ENCODE results near the gene TCTN1.

TCTN1 gene

DNA sequence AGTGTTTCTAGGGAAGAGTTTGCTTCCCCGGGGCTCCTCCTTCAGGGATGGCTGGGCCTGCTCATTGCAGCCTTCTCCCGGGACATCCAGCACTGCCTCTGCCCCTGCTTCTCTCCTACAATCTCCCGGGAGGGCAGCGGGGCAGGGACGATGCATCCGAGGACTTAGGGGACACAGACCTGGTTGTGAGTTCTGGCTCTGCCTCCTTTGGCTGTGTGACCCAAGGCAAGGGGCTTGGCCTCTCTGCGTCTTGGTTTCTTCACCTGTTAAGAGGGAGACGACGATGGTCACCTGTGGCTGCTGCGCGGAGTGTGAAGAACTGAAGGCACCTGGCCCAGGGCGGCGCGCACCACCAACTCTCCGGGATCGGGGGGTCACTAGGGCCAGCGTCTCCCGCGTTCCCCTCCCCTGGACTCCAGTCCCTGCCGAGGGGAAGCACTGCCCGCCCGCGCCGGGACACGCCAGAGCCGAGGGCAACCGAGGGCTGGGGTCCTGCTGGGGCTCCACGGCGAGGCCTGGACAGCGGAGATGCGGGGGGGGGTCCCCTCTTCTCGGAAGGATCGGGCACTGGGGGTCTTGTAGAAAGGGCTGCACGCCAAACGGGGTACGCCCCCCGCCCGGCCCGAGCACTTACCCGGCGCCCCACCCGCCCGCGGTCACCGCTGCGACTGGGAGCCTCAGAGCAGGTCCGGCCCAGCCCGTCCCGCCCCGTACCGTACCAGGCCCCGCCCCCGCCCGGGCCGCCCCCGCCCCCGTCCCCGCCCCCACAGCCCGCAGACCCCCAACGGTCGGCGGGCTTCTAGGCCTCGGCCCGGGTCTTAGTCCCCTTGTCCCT, 74.7 kb downstream of the TCTN1 start, which contains the start of gene HVCN1:
TSS of gene HVCN1 (minus strand) at position 670 of the 835 bp plus-strand sequence. CDS start 5,870 bp downstream, outside the sequence.
- TF ChIP-seq CTCF (IDR thresholded peaks at IDR 0.05; ENCODE audit: control insufficient read depth, extremely low read depth, insufficient read depth) = no peak
- H3K4me3 ChIP-seq (ENCODE audit: low read depth, low read length) = no peak within 1 kb of the TSS
- no peak for DNase-seq (ENCODE audit: low read depth)

DNA sequence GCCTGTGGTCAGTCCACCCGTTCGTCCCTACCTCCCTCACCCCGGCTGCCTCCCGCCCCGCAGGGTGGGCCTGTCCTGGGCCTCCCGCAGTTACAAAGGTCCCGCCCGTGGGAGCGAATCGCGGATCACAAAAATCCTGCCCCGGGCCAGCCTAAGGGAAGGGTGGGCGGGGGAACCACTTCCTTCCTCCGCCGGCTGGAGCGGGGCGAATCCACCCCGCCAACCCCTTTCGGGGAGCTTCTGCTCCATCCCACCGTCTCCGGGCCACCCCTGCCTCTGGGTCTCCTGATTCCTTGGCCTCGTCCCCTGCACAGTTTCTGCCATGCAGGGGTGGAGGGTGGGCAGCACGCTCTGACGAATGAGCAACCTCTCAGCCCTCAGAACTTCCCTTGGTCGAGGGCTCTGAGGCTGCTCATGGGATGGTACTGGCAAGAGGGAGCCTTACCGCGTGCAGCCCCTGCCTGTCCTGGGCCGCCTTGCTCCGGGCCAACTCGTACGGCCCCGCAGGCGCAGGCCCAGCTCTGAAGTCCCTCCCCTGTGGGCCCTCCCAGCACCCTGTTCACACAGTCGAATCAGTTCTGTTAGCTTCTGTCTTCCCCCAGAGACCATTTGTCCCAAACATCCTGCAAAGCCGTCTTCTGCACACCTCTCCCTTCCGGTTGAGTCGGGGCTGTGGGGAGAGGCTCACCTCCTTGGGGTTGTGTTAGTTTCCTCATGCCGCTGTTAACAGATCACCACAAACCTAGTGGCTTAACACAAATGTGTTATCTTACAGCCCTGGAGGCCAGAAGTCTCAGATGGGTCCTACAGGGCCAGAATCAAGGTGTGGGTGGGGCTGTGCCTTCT, 75.6 kb downstream of the TCTN1 start:
- no peak overlapping the region for H3K4me3 ChIP-seq (ENCODE audit: low read depth, low read length)
- no peak for TF ChIP-seq CTCF (IDR thresholded peaks at IDR 0.05; ENCODE audit: control insufficient read depth, extremely low read depth, insufficient read depth)
- no peak for DNase-seq (ENCODE audit: low read depth)

- H3K4me3 ChIP-seq (ENCODE audit: low read depth, low read length) = no peak overlapping the region
- TF ChIP-seq CTCF (IDR thresholded peaks at IDR 0.05; ENCODE audit: control insufficient read depth, extremely low read depth, insufficient read depth) = no peak
- DNase-seq (ENCODE audit: low read depth) = no peak
Measured at GRCh38 chr12:110690127-110690430, 76.2 kb downstream of the TCTN1 start.

DNA sequence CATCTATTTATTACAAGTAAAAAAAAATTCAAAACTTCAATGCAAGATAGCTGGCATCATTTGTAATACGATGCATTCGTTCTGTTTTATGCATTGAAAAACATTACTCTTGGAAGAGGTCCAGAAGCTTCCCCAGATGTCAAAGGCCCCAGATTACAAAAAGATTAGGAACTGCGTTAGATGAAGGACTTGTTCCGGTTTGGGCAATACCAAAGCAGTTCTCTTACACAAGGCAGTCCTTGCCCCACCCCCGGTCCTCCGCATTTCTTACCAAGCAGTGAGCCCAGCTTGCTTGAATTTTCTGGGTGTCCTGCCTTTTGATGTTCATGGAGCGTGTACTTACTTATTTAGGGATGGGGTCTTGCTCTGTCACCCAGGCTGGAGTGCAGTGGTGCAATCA, 79.8 kb downstream of the TCTN1 start:
- no peak for DNase-seq (ENCODE audit: low read depth)
- no peak overlapping the region for H3K4me3 ChIP-seq (ENCODE audit: low read depth, low read length)
- TF ChIP-seq CTCF (IDR thresholded peaks at IDR 0.05; ENCODE audit: control insufficient read depth, extremely low read depth, insufficient read depth) = no peak

DNA sequence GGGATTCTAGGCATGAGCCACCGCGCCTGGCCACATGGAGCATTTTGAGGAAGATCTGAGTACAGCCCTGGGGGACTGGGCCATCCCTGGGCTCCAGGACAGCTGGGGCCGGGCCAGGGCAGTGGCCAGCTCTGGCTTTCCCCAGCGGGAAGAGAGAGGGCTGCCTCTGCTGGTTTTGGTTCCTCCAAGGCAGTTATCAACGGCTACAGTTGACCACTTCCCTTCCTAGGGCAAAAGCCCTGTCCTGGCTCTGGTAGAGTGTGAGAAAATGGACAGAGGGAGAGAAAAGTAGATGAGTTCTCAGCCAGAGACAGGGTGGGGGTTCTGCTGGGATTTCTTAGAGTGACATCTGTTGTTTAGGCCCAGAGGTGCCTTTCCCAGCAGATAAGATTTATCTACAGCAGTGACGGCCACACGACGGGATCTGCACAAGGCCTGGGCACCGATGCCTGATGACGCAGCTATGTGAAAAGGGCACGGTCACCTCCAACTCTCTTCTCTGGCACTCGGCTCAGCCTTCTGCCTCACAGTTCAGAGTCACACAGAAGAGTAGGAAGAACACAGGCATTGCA, 80.5 kb downstream of the TCTN1 start:
- no peak for TF ChIP-seq CTCF (IDR thresholded peaks at IDR 0.05; ENCODE audit: control insufficient read depth, extremely low read depth, insufficient read depth)
- no peak for DNase-seq (ENCODE audit: low read depth)
- H3K4me3 ChIP-seq (ENCODE audit: low read depth, low read length) = no peak overlapping the region

DNA sequence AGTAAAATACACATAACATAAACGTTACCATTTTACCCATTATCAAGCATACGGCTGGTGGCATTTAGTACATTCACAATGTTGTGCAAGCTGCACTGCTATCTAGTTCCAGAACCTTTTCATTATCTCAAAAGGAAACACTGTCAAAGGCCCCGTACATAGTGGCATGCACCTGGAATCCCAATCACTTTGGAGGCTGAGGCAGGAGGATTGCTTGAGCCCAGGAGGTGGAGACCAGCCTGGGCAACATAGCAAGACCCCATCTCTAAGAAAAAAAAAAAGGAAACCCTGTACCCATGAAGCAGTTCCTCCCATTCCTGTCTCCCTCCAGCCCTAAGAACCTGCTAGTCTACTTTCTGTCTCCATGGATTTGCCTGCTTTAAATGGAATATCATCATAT, 82.4 kb downstream of the TCTN1 start:
- no peak for DNase-seq (ENCODE audit: low read depth)
- TF ChIP-seq CTCF (IDR thresholded peaks at IDR 0.05; ENCODE audit: control insufficient read depth, extremely low read depth, insufficient read depth) = no peak
- H3K4me3 ChIP-seq (ENCODE audit: low read depth, low read length) = no peak overlapping the region
